GM21390 (cell line): ENCODE data around the gene ZNF878.
A peak's percentile ranks its signal among the peaks of the same experiment; 100 is the strongest.

Source experiments
- ATAC-seq: cut with Tn5 transposase; IDR thresholded peaks from one replicate; pipeline ENCODE4 v1.9.1; 2021; ENCODE audit not compliant: unreplicated experiment

The ZNF878 gene

GRCh38 chr19:12035220-12036172, 17.3 kb downstream of the ZNF878 start, which contains the start of gene ZNF433:
TSS of gene ZNF433 (minus strand) at chr19:12035679. CDS start at chr19:12035539, 140 bp downstream.
- ATAC-seq, result peak; percentile 84

- ATAC-seq, result no peak
These were observed 18.1 kb downstream of the ZNF878 start for GRCh38 chr19:12034620-12035019.

GRCh38 chr19:12034198-12034597, 18.6 kb downstream of the ZNF878 start:
- ATAC-seq, result no peak

GRCh38 chr19:12015753-12016116, 37.0 kb downstream of the ZNF878 start:
- ATAC-seq, result no peak

- no peak for ATAC-seq
These were observed 37.6 kb downstream of the ZNF878 start for GRCh38 chr19:12015015-12015752.

GRCh38 chr19:12000152-12000981, 52.4 kb downstream of the ZNF878 start:
- ATAC-seq, result no peak

GRCh38 chr19:11995174-11995573, 57.6 kb downstream of the ZNF878 start:
- ATAC-seq, result no peak
